DMS114 treated with DMSO at 0.1 percent for 48 hours (cell line): Measurements from ENCODE around the gene NDC1.
"Not testable (repeated sequence)": the region's sequence is repeated elsewhere in the genome, so short reads cannot be mapped to it uniquely, and the experiment has no call there.

ENCODE experiments used
- DNase-seq: peaks from one replicate; lab custom pipeline; 2025; ENCODE audit not compliant: unreplicated experiment; lab: John Stamatoyannopoulos, UW

NDC1 gene

GRCh38 chr1:53766194-53766742, 71.8 kb downstream of the NDC1 start:
- DNase-seq, result no peak

- DNase-seq, result no peak
These were observed 72.4 kb downstream of the NDC1 start for GRCh38 chr1:53765657-53766056.

GRCh38 chr1:53763911-53764310, 74.2 kb downstream of the NDC1 start:
- DNase-seq, result no peak

GRCh38 chr1:53763461-53763860, 74.6 kb downstream of the NDC1 start:
- no peak for DNase-seq

- not testable (repeated sequence) for DNase-seq
These were observed 77.6 kb downstream of the NDC1 start for GRCh38 chr1:53760497-53760896.

- DNase-seq, result no peak
These were observed 82.2 kb downstream of the NDC1 start for GRCh38 chr1:53755874-53756273.

GRCh38 chr1:53754484-53755312, 83.4 kb downstream of the NDC1 start:
- peak; percentile 42 for DNase-seq

- DNase-seq, result no peak
These were observed 85.8 kb downstream of the NDC1 start for GRCh38 chr1:53752281-53752680.

- DNase-seq, result no peak
These were observed 90.3 kb downstream of the NDC1 start for GRCh38 chr1:53747841-53748240.

GRCh38 chr1:53740621-53741105, 97.4 kb downstream of the NDC1 start:
- no peak for DNase-seq

- DNase-seq, result peak; percentile 63
These were observed 98.9 kb downstream of the NDC1 start, which contains the start of gene GLIS1 for GRCh38 chr1:53739109-53739681. Gene GLIS1, minus strand, starts transcription at chr1:53739164. Its CDS starts 1,100 bp downstream, at chr1:53738064.

- no peak for DNase-seq
These were observed 99.6 kb downstream of the NDC1 start for GRCh38 chr1:53738205-53739108.

- no peak for DNase-seq
These were observed 100.4 kb downstream of the NDC1 start for GRCh38 chr1:53737648-53738204.

- no peak for DNase-seq
These were observed 101.8 kb downstream of the NDC1 start for GRCh38 chr1:53736290-53736689.

GRCh38 chr1:53735681-53736080, 102.4 kb downstream of the NDC1 start:
- DNase-seq, result no peak

- DNase-seq, result no peak
These were observed 102.8 kb downstream of the NDC1 start for GRCh38 chr1:53735261-53735660.

- no peak for DNase-seq
These were observed 103.4 kb downstream of the NDC1 start for GRCh38 chr1:53734650-53735211.

- DNase-seq, result no peak
These were observed 104.0 kb downstream of the NDC1 start for GRCh38 chr1:53733975-53734649.

- DNase-seq, result no peak
These were observed 104.6 kb downstream of the NDC1 start for GRCh38 chr1:53733447-53733931.

GRCh38 chr1:53732912-53733317, 105.2 kb downstream of the NDC1 start:
- no peak for DNase-seq
